ENCODE measurements around the gene ZNF429.

DNA sequence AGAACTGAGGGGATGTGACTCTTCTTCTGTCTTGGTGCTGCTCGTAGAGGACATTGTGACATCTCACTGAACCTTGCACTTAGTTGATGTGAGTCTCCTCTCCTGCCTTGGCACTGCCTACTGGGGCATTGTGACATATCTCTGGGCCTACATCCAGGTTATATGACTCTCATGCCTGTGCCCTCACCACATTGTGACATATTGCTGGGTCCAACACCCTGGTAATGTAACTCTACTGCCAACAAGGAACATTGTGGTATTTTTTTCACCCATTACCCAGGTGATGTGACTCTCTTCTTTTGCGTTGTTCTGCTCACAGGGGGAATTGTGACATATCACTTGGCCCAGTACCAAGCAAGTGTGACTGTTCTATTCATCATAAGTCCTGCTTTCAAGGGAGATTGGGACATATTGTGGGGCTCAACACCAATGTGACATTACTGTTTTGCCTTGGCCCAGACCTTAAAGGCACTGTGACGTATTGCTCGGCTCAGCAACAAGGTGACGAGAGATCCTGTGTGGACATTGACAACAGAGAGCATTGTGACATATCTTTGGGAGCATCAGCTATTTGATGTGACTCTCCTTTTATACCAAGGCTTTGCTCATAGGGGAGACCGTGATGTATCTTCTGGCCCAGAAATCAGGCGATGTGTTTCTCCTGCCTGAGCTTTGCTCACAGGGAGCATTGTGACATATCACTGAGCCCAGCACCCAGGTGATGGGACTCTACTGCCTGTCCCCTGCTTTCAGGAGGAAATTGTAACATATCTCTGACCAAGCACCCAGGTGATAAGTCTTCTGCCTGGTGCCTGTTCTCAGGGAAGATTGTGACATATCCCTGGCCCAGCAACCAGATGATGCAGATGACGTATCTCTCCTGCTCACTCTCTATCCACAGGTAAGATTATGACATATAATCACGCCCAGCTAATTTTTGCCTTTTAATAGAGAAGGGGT, 12.2 kb upstream of the ZNF429 start:
- TF ChIP-seq, protein P1, sequence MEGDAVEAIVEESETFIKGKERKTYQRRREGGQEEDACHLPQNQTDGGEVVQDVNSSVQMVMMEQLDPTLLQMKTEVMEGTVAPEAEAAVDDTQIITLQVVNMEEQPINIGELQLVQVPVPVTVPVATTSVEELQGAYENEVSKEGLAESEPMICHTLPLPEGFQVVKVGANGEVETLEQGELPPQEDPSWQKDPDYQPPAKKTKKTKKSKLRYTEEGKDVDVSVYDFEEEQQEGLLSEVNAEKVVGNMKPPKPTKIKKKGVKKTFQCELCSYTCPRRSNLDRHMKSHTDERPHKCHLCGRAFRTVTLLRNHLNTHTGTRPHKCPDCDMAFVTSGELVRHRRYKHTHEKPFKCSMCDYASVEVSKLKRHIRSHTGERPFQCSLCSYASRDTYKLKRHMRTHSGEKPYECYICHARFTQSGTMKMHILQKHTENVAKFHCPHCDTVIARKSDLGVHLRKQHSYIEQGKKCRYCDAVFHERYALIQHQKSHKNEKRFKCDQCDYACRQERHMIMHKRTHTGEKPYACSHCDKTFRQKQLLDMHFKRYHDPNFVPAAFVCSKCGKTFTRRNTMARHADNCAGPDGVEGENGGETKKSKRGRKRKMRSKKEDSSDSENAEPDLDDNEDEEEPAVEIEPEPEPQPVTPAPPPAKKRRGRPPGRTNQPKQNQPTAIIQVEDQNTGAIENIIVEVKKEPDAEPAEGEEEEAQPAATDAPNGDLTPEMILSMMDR (conservative IDR thresholded peaks at IDR 0.05; ENCODE audit: low read depth, low read length), result no peak
- TF ChIP-seq EZH2 (IDR thresholded peaks at IDR 0.05; ENCODE audit: low read length, unreplicated experiment) (no peak), EZH2phosphoT487 (IDR thresholded peaks at IDR 0.05; ENCODE audit: borderline replicate concordance, low read length) (no peak)
